LoVo (cell line): Measurements from ENCODE around the gene C8G.

Experiments
- DNase-seq: peaks from one replicate; pipeline ENCODE4 v3.0.0-alpha.2; 2016; ENCODE audit warnings: low spot score

Gene C8G

DNA sequence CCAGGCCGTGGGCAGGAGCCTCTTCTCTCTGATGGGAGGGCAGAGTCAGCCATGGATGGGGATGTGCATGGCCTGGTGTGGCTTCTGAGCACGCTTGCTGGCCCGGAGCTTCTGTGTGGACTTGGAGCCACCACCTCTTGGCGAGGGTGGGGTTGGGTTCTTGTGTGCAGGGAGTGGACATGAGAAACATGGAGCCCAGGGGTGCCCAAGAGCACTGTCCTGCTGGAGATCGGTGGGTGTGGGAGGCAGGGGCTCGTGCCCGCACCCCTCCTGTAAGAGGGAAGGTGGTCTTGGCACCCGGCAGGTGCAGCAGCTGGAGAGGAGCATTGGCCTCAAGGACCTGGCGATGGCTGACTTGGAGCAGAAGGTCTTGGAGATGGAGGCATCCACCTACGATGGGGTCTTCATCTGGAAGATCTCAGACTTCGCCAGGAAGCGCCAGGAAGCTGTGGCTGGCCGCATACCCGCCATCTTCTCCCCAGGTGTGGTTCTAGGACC is 24.3 kb upstream of the C8G start:
- DNase-seq = no peak

DNA sequence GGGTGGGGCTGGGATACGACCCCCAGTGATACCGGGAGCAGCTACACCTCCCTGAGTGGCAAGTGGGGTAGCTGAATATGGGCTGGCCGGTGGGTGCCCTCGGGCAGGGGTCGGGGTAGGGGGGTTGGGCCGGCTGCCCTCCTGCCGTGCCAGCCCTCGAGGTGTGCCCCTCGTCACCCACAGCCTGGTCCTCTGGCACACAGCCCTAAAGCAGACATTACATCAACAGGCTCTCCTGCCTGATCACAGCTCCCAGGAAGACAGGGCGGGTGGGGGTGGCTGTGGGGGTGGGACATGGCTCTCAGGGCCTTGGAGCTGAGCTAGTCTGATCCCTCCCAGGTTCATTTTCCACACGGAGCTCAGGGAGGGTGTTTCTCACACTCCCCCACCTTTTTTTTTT is 23.7 kb upstream of the C8G start:
- DNase-seq = no peak

DNA sequence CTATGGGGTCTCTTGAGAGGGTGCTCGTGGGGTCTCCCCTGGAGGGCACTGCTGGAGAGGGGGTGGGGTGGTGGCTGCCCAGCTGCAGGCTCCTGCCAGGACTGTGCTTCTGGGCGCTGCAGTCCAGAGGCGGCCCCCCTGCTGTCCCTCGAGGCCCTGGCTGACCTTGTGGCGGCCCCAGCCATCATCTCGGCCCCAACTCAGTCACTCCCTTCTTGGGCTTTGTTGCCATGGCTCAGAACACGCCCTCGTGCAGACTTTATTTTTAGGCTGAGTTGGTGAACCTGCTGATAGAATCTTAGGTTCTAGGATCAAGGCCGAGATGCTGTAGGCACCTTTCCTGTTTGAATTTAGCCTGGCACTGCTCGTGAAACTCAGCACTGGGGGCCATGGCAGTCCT is 23.3 kb upstream of the C8G start:
- DNase-seq = no peak

DNA sequence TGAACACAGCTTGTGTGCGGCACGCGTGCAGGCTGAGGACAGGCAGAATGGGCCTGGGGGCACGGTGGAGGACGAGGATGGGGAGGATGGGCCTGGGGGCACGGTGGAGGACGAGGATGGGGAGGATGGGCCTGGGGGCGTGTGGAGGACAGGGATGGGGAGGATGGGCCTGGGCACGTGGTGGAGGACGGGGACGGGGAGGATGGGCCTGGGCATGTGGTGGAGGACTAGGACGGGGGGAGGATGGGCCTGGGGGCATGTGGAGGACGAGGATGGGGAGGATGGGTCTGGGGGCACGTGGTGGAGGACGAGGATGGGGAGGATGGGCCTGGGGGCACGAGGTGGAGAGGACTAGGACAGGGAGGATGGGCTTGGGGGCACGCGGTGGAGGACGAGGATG is 22.5 kb upstream of the C8G start:
- DNase-seq = no peak

DNA sequence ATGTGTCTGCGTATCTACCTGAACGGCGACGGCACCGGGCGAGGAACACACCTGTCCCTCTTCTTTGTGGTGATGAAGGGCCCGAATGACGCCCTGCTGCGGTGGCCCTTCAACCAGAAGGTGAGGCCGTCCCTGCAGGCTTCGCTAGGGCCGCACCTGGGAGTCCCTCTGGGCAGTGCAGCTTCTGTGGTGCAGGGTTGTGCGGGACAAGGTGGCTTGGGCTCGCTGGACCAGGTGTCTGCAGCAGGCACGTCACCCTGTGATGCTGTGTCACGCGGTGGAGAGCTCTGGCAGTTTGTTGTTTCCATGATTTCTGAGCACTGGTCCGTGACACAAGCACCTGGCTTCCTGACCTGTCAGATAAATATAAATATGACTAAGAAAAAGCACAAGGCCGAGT is 21.2 kb upstream of the C8G start:
- DNase-seq = no peak

DNA sequence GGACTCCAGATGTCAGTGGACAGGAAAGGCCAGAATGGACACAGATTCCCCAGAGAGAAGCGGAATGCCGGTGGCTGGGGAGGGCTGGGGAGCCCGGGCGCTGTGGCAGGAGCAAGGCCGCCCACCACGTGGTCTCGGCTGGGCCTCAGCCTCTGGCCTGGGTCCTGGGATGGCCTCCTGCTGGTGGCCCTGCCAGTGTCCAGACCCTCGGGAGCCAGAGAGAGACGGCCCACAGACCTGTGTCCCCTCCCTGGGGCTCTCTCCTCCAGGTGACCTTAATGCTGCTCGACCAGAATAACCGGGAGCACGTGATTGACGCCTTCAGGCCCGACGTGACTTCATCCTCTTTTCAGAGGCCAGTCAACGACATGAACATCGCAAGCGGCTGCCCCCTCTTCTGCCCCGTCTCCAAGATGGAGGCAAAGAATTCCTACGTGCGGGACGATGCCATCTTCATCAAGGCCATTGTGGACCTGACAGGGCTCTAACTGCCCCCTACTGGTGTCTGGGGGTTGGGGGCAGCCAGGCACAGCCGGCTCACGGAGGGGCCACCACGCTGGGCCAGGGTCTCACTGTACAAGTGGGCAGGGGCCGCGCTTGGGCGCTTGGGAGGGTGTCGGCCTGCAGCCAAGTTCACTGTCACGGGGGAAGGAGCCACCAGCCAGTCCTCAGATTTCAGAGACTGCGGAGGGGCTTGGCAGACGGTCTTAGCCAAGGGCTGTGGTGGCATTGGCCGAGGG is 19.5 kb upstream of the C8G start:
- DNase-seq = no peak

DNA sequence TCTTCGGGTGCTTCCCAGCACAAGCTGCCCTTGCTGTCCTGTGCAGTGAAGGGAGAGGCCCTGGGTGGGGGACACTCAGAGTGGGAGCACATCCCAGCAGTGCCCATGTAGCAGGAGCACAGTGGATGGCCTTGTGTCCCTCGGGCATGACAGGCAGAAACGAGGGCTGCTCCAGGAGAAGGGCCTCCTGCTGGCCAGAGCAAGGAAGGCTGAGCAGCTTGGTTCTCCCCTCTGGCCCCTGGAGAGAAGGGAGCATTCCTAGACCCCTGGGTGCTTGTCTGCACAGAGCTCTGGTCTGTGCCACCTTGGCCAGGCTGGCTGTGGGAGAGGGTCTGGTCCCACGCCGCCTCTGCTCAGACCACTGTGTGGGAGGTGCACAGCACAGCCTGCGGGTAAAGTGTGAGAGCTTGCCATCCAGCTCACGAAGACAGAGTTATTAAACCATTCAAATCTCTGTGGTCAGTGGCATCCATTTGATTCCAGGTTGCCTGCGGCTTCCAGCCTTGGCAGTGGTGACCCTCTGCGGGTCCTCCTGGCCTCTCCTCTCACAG is 18.8 kb upstream of the C8G start:
- DNase-seq = no peak

DNA sequence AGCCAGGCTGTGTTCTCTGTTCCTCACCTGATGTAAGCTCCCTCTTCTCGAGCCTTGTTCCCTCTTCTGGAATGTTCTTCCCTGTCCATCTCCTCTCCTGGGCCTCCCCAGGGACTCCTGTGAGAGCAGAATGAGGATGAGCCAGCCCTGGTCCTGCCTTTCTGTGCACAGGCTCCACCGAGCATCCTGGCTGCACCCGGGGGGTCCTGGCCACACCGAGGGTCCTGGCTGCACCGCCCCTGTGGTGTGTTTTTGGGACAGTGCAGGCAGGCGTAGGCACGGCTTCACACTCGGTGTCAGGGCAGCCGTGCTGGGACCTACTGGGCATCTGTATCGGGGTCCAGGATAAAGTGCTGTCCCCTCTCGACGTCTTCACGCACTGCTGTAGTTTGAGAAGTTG is 18.3 kb upstream of the C8G start:
- no peak for DNase-seq

DNA sequence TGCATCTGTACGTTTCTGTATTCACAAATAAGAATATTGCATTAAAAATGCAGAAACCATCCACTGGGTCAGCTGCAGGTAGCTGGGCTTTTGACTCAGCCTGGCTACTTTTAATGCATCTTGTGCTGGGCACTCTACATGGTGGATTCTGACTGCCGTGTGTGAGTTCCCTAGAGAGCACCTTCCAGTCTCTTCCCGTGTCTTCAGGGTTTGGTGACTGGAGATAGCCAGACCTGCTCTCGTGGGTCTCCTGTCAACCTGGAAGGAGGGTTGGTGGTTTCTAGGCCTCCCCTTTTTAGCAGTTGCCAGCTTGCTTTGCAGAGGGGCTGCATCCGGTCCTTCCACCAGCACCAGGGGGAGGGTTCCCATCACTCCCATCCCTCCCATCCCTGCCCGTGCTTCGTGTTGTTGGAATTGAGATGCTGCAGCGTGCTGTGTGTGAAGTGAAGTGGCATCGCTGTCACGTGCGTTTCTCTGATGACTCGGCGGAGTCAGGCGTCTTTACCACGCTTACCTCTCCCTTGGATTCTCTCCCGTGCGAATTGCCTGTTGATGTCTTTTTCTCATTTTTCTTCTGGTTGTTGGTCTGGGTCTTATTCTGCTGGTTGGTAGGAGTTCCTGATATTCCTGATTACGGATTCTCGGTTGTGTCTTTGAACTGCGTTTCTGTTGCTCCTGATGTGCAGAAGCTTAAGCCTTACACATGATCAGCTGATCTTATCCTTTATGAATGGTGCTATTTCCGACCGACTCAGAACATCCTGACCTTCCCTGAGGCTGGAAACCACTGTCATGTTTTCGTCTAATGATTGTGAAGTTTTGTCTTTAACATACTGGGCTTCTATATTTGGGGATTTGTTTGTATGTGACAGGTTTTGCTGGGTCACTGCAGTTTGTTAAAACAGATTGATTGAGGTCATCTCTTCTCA is 17.4 kb upstream of the C8G start:
- DNase-seq = no peak

DNA sequence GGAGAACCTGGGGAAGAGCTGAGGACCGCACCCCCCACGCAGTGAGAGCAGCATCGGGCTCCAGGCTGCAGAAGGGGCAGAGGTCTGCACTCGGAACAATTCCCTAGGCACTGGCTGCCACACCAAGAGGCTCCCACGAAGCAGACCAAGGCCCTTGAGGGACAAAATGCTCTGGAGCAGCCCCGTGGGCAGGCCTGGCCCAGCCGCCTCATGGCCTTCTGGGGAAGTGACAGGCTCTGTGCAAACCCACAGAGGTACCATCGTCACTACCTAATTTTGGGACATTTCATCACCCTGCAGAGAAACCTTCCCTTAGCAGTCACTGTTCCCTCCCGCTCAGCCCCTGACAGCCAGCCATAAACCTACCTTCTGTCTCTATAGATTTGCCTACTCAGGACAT is 16.5 kb upstream of the C8G start:
- no peak for DNase-seq

DNA sequence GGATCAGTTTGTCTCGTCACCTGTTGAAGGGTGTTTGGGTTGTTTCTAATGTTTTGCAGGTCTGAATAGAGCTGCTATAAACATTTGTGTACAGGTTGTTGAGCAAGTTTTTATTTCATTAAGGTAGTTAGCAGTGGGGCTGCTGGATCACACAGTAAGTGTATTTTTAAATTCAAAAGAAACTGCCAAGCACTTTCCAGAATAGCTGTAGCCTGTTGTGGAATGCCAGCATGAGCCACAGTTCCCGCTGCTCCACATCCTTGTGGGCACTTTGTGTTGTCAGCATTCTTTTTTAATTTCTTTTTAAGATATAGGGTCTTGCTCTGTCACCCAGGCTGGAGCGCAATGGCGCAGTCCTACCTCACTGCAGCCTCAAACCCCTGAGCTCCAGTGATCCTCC is 15.0 kb upstream of the C8G start:
- DNase-seq = no peak

DNA sequence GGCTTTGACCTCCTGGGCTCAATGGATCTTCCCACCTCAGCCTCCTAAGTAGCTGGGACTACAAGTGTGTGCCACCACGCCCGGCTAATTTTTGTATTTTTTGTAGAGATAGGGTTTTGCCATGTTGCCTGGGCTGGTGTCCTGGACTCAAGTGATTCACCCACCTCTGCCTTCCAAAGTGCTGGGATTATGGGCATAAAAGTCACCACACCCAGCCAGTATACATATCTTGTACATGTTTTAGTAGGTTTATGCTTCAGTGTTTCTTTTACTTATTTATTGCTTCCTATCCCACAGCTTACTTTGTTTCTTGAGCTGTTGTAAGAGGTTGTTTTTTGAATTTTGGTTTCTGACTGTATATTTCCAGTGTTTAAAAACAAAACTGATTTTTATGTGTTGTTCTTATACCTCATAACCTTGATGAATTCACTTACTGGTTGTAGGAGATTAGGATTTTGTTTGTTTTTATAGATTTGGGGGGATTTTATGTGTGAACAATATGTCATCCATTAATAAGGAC is 13.4 kb upstream of the C8G start:
- no peak for DNase-seq

DNA sequence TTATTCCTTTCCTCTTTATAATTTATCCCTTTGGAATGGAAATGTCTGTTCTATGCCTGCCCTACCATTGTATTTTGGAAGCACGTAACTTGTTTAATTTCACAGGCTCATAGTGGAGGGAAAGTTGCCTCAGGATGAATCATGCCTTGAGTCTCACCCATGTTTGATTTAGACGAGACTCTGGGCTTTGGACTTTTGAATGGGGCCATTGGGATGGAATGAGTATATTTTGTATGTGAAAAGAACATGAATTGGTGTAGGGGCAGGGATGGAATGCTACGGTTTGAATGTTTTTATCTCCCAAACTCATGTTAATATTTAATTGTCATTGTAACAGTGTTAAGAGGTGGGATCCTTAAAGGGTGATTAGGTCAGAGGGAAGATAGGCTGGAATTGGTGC is 10.8 kb upstream of the C8G start:
- DNase-seq = no peak

DNA sequence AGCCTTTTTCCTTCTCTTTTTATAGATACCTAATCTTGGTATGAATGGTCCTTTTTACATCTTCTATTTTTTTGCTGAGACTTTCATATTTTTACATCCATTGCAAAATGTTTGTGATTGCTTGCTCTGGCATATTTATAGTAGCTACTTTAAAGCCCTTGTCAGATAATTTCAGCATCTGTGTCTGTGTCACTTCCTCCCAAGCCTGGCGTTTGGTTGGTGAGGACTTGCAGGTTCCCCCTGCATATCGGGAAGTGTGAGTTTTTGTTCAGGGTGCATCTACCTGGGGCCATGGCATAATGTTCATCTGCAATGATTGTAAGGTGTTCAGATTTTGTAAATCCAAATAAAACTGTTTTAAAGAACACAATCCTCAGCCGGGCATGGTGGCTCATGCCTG is 9.4 kb upstream of the C8G start:
- DNase-seq = no peak

DNA sequence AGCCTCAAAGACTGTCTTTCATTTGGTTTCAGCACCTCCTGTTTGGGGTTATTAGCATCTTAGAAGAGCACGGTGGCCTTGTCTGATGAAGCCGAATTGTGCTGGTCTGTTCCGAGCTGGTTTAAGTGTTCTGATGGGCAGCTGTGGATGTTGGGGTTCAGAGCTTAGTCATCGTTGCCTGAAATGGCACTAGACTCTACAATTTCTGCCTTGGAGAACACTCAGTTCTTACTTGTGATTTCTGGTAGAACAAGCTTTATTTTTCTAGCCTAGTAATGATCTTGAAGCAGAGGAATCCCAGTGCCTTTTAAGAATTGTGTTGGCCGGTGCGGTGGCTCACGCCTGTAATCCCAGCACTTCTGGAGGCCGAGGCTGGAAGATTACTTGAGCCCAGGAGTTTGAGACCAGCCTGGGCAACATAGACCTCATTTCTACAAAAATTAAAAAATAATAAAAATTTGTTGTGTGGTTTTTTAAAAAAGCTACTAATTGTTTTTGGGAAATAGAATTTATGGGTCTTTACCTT is 8.3 kb upstream of the C8G start:
- DNase-seq = no peak

DNA sequence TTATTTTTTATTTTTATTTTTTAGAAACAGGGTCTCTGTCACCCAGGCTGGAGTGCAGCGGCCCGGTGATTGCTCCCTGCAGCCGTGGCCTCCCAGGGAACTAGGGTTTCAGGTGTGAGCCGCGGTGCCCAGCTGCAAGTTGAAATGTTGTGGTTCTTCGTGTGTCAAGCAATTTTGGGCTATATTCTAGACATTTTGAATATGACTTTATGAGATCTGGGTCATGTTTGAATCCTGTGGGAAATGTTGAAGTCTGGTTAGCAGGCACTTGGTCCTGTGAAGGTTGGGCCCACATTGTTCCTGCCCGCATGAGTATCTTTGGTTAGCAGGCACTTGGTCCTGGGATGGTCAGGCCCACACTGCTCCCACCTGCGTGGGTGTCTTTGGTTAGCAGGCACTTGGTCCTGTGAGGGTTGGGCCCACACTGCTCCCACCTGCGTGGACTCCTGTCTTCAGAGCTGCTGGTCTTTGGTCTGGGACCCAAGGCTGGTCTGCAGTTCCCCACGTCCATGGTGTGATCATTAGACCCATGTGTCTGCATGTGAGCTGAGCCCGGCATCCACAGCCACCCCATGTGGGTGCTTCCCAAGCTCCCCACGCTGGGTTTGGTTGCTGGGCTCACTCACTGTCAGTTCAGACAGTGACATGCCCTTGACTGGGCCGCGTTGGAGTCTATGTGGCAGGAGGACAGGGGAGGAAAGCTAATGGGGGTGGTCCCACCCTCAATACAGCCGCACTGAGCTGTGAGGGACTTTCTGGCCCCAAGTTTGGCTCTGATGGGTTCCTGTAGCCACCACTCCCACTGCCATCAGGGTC is 7.6 kb upstream of the C8G start:
- DNase-seq = no peak

DNA sequence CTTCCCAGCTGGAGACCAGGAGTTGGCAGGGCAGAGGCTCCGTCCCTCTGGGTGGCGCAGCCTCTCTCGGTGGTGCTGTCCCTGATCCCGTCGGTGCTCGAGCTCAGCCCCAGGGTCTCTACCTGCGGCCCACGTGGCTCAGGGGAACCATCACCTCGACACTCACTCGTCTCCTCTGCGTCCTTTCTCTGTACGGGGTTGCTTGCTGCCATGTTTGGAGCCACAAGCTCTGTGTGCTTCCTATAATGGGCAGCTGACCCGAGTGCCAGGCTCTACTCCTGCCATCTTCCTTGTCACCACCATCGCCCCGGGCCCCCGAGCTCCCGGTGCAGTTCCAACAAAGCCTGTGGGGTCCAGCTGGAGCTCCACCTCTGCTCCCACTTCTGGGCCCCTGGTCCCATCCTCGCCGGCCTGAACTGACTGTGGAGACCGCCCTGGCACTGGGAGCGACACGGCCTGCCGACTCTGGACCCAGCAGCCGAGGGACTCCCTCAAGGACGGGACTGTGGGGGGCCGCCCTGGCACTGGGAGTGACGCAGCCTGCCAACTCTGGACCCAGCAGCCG is 5.5 kb upstream of the C8G start:
- no peak for DNase-seq

DNA sequence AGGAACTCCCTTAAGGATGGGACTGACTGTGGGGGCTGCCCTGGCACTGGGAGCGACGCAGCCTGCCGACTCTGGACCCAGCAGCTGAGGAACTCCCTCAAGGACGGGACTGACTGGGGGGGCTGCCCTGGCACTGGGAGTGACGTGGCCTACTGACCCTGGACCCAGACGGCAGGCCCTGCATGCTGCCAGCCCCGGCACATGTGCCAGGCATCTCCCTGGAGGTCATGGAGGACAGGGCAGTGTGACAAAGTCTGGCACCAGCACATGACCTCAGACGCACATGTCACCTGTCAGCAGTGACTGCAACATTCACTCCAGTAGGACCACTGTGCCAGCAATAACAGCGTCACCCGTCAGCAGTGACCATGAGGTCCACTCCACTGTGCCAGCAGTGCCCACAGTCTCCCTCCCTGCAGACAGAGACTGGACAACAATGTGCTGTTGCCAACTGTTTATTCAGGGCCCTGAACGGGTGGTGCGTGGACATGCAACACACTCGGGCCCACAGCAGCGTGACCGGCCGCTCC is 5.0 kb upstream of the C8G start:
- DNase-seq = no peak

DNA sequence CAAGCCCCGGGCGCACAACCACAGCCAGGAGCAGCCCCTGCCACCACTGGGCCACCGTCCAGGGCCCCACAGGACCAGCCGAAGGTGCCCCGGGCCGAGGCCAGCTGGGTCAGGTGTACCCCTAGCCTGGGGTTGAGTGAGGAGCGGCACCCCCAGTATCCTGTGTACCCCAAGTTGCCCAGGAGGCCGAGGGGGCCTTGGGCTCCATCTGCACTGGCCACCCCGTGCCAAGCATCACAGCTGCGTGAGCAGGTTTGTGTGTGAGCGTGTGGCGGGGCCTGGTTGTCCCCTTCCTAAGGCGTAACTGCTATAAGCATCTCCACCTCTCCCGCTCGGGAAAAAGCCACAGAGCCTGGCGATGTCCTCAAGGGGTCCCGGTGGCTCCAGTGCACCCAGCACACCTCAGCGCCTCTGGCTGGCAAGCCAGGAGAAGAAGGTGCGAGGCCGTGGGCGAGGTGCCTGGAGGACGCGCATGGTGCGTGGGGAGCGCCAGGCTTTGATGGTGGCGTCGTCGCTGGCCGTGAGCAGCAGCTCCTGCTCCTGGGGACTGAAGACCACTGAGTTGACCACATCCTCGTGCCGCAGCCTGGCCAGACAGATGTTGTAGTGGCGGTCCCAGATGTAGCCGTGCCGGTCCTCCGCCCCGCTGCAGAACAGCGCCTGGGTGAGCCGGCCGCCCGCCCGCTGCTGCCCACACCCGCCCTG is 4.4 kb upstream of the C8G start:
- DNase-seq = no peak
